B cell (primary cell): ENCODE measurements around the gene HOTAIR. TPM values are rescaled to one million over a fixed set of nuclear protein-coding genes. Genes with fewer than 3 reads are reported as not detected.

Experiments used
- ATAC-seq: fragments of 200-7000 bp; cut with Tn5 transposase; one replicate; pipeline ENCODE4 v1.10.0; 2021; ENCODE audit warnings: low read depth, mild to moderate bottlenecking, moderate number of reproducible peaks, moderate library complexity
- CTCF ChIA-PET: fragments of 350-600 bp; sonication (Branson Sonifier 250); formaldehyde crosslinking; loops from one replicate; lab custom pipeline; 2021; ENCODE audit warnings: antibody characterized with exemption, inconsistent platforms; lab: Charles Lee
- POLR2A ChIA-PET: fragments of 350-600 bp; sonication (Branson Sonifier 250); formaldehyde crosslinking; loops from one replicate; lab custom pipeline; 2021; ENCODE audit warnings: antibody characterized with exemption; lab: Charles Lee
- DNase-seq: peaks from one replicate; pipeline ENCODE4 v3.0.0; 2013
- H2AFZ ChIP-seq: 2 replicates; pipeline ENCODE4 v1.6.1; 2012; ENCODE audit warnings: mild to moderate bottlenecking, low read depth, low read length; ENCODE audit not compliant: insufficient read depth, poor library complexity, severe bottlenecking
- H3K27ac ChIP-seq, 2 donors: 1 replicate in 1 of 2; 2 replicates in 1 of 2; pipeline ENCODE4 v1.5.1; 2012 to 2013; ENCODE audit warnings: low read length in 2 of 2, mild to moderate bottlenecking in 2 of 2, moderate library complexity in 1 of 2
- H3K27me3 ChIP-seq, 4 experiments: fragments of 200-600 bp in 1 of 4; sonication (generic) in 1 of 4; replicated peaks in 1 of 4; 1 replicate in 2 of 4; 2 replicates in 2 of 4; pipeline versions ENCODE4 v1.6.1 to v1.7.0; 2013 to 2016; ENCODE audit warnings: low read length in 3 of 4, mild to moderate bottlenecking in 2 of 4, mixed read lengths in 1 of 4, moderate library complexity in 1 of 4; ENCODE audit not compliant: insufficient read depth in 4 of 4, control insufficient read depth in 3 of 4; ENCODE audit errors: control extremely low read depth in 1 of 4
- H3K36me3 ChIP-seq, 2 experiments: replicated peaks in 1 of 2; 1 replicate in 1 of 2; 2 replicates in 1 of 2; pipeline versions ENCODE4 v1.6.1 to v1.7.1; 2013; ENCODE audit warnings: low read length in 1 of 2; ENCODE audit not compliant: insufficient read depth in 2 of 2, control insufficient read depth in 1 of 2; ENCODE audit errors: control extremely low read depth in 1 of 2, extremely low read depth in 1 of 2
- H3K4me1 ChIP-seq, 2 donors: fragments of 200-600 bp in 1 of 2; sonication (generic) in 1 of 2; 1 replicate in 1 of 2; 2 replicates in 1 of 2; pipeline versions ENCODE4 v1.5.1 to v1.6.1; 2013 to 2017; ENCODE audit warnings: low read length in 2 of 2; ENCODE audit not compliant: control insufficient read depth in 2 of 2, insufficient read depth in 2 of 2
- H3K4me2 ChIP-seq: replicated peaks from 2 replicates; pipeline ENCODE3; 2012; ENCODE audit warnings: mild to moderate bottlenecking, low read depth, low read length; ENCODE audit not compliant: poor library complexity, severe bottlenecking
- H3K4me3 ChIP-seq, 5 experiments: fragments of 200-600 bp in 1 of 5; sonication (generic) in 1 of 5; 1 replicate in 3 of 5; 2 replicates in 2 of 5; pipeline versions ENCODE4 v1.5.1 to v1.7.0; 2011 to 2016; ENCODE audit warnings: low read length in 4 of 5, mild to moderate bottlenecking in 4 of 5, low read depth in 2 of 5, control low read depth in 1 of 5, moderate library complexity in 1 of 5; ENCODE audit not compliant: insufficient read depth in 1 of 5; ENCODE audit errors: control extremely low read depth in 1 of 5, extremely low read depth in 1 of 5
- H3K79me2 ChIP-seq: fragments of 200-600 bp; sonication (generic); one replicate; pipeline ENCODE4 v1.6.0; 2016; ENCODE audit warnings: low read length; ENCODE audit not compliant: control insufficient read depth, insufficient read depth
- H3K9ac ChIP-seq: fragments of 200-600 bp; sonication (generic); 2 replicates; pipeline ENCODE4 v1.6.1; 2017; ENCODE audit warnings: mild to moderate bottlenecking, low read length, moderate library complexity
- H3K9me3 ChIP-seq, 3 donors: one replicate each; pipeline versions ENCODE4 v1.6.1 to v1.7.1; 2013; ENCODE audit warnings: low read length in 2 of 3; ENCODE audit not compliant: control insufficient read depth in 2 of 3, insufficient read depth in 1 of 3; ENCODE audit errors: control extremely low read depth in 1 of 3
- H4K20me1 ChIP-seq: 2 replicates; pipeline ENCODE4 v1.6.0; 2012; ENCODE audit warnings: mild to moderate bottlenecking, low read length; ENCODE audit not compliant: insufficient read depth, control insufficient read depth, poor library complexity, severe bottlenecking
- H3K27ac Mint-ChIP-seq: one replicate; pipeline ENCODE4 v1.8.0; 2021; ENCODE audit warnings: mixed read lengths
- H3K27me3 Mint-ChIP-seq: one replicate; pipeline ENCODE4 v1.8.0; 2021; ENCODE audit warnings: mixed read lengths
- H3K4me1 Mint-ChIP-seq: one replicate; pipeline ENCODE4 v1.8.0; 2021; ENCODE audit warnings: mixed read lengths
- H3K4me3 Mint-ChIP-seq: one replicate; pipeline ENCODE4 v1.8.0; 2021; ENCODE audit warnings: mixed read lengths
- H3K9me3 Mint-ChIP-seq: one replicate; pipeline ENCODE4 v1.8.0; 2022; ENCODE audit warnings: mixed read lengths; ENCODE audit not compliant: insufficient read depth
- CTCF ChIP-seq: fragments of 200-600 bp; IDR thresholded peaks from one replicate; pipeline ENCODE4 v1.8.0; 2022; ENCODE audit warnings: antibody characterized with exemption, mild to moderate bottlenecking
- EZH2 ChIP-seq: IDR thresholded peaks from 2 replicates; pipeline ENCODE4 v1.6.1; 2012; ENCODE audit warnings: borderline replicate concordance, low read depth, mild to moderate bottlenecking, moderate library complexity, low read length; ENCODE audit not compliant: insufficient read depth, poor library complexity, severe bottlenecking
- WGBS: methylation state at CpG from one replicate; pipeline ENCODE4 v1.1.5; 2013; ENCODE audit warnings: missing lambda C conversion rate; ENCODE audit not compliant: insufficient coverage; 5-methylcytosine and 5-hydroxymethylcytosine counted together
- intact Hi-C: fragments of 100-400 bp; cut with micrococcal nuclease; formaldehyde crosslinking; loops from one replicate; pipeline ENCODE4 v1.10.0; 2022
- polyA plus RNA-seq: library from polyadenylated mRNA; depleted of rRNA; stranded (reverse); fragments of >200 nt; gene quantifications from 2 replicates; pipeline ENCODE4 v1.2.3, GENCODE V29; 2012
- total RNA-seq, 2 donors: library from RNA; stranded (reverse); fragments of 120-200 nt in 1 of 2; gene quantifications; 1 replicate in 1 of 2; 2 replicates in 1 of 2; pipeline versions ENCODE4 v1.2.3 to v1.2.4, GENCODE V29; 2013 to 2022

The HOTAIR gene
- total and polyA plus RNA-seq, 2 donors (not counting 1 experiment from before 2014, with no cell fraction given), result not detected

GRCh38 chr12:54017027-54017788, 42.5 kb upstream of the HOTAIR start:
- Mint-ChIP-seq H3K27me3 (peaks cover 65% of the 10 kb centered on the region), H3K4me3 (peak overlapping the region; percentile 90), H3K27ac (peak overlapping the region; percentile 83), H3K4me1 (peaks cover 22% of the 10 kb centered on the region), H3K9me3 (no peaks in the 10 kb centered on the region)
- CTCF ChIA-PET, result interaction anchor here (0.9 to 3.9 kb wide), 13 partner anchors 8 to 191 kb away, joined by 3 to 31 read pairs (median 4); partner anchors contain the start of genes HOXC5, HOXC6 and HOXC8
- intact Hi-C loops, result no loop called here
- Histone ChIP-seq H3K4me2 (peak overlapping the region; percentile 88), H3K27ac (no peak overlapping the region), H3K27me3 (peaks cover 0 to 92% (median 72%) of the 10 kb centered on the region in 4 experiments), H3K4me3 (peak overlapping the region in 4 of 5 experiments; percentile 43 to 71 (median 48)), H3K9me3 (peaks cover 0 to 45% (median 6%) of the 10 kb centered on the region in 3 donors), H2AFZ (peak overlapping the region; percentile 82), H4K20me1 (no peaks in the 10 kb centered on the region), H3K4me1 (peaks cover 25 to 45% of the 10 kb centered on the region in 2 donors), H3K36me3 (no peaks in the 10 kb centered on the region), H3K79me2 (no peaks in the 10 kb centered on the region), H3K9ac (peak overlapping the region; percentile 70)
- DNase-seq (no peak), ATAC-seq (peak; percentile 36)
- POLR2A ChIA-PET, result interaction anchor here (0.7 to 1.5 kb wide), 7 partner anchors 11 to 797 kb away, joined by 3 to 10 read pairs (median 6); partner anchors contain the start of gene HOXC6
- 4% methylated on average over 21 of the region's 24 CpGs for WGBS
- TF ChIP-seq EZH2 (peak; percentile 65), CTCF (no peak)

- Histone ChIP-seq H3K4me2 (no peak overlapping the region), H3K9ac (no peak overlapping the region)
- no peak overlapping the region for H3K4me3 Mint-ChIP-seq
These were observed 41.8 kb upstream of the HOTAIR start for GRCh38 chr12:54016478-54016964.

More at GRCh38 chr12:54016478-54016964, 41.8 kb upstream of the HOTAIR start:
- H3K9me3 ChIP-seq, result peaks cover 0 to 45% (median 6%) of the 10 kb centered on the region in 3 donors
- Mint-ChIP-seq H3K9me3 (no peaks in the 10 kb centered on the region), H3K27me3 (peaks cover 65% of the 10 kb centered on the region), H3K4me1 (peaks cover 23% of the 10 kb centered on the region), H3K27ac (no peak overlapping the region)
- H4K20me1 ChIP-seq, result no peaks in the 10 kb centered on the region
- DNase-seq (no peak), ATAC-seq (no peak)
- CTCF ChIA-PET, result interaction anchor here (1.2 to 3.9 kb wide), 6 partner anchors 11 to 184 kb away, joined by 3 to 31 read pairs (median 8); partner anchors contain the start of genes HOXC5 and HOXC6
- peaks cover 0 to 90% (median 71%) of the 10 kb centered on the region in 4 experiments for H3K27me3 ChIP-seq
- WGBS, result 6% methylated on average over 8 of the region's 25 CpGs
- POLR2A ChIA-PET, result interaction anchor here (1.5 kb wide), 1 partner anchor 36 kb away, joined by 3 read pairs; no protein-coding TSS in a partner anchor
- no peak overlapping the region for H3K4me3 ChIP-seq
- no peak for TF ChIP-seq CTCF
- no peak for TF ChIP-seq EZH2
- no peaks in the 10 kb centered on the region for H3K79me2 ChIP-seq
- intact Hi-C loops, result no loop called here
- no peak overlapping the region for H2AFZ ChIP-seq
- no peaks in the 10 kb centered on the region for H3K36me3 ChIP-seq
- peaks cover 25 to 46% of the 10 kb centered on the region in 2 donors for H3K4me1 ChIP-seq
- no peak overlapping the region for H3K27ac ChIP-seq
